ENCODE results near the gene MEF2B. TPM values are rescaled to one million over a fixed set of nuclear protein-coding genes. Genes with fewer than 3 reads are reported as not detected.

The MEF2B gene
- total RNA-seq, 1 experiment from 2014 or later = 1.3 TPM

DNA sequence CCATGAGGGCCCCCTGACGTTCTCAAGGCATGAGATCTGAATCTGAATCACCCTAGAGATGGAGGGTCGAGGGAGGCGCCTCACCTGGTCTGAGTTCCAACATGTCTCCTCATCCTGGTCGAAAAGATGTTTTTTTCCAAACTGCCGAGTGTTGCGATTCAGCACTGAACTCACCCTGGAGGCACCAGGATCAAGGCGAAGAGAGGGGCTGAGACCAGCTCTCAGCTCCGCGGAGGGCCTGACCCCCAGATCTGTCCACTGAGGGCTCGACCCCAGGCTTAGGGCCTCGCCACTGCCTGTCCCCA is 32.6 kb upstream of the MEF2B start:
- Histone ChIP-seq H3K18ac (ENCODE audit: insufficient read length, low read depth, low read length) (no peak overlapping the region), H3K79me1 (ENCODE audit: insufficient read depth, low read depth, low read length, poor library complexity, severe bottlenecking) (no peaks in the 10 kb centered on the region), H4K20me1 (ENCODE audit: control insufficient read depth, insufficient read depth, insufficient read length) (no peaks in the 10 kb centered on the region), H4K8ac (replicated peaks; ENCODE audit: insufficient read length, low read depth, low read length) (no peak overlapping the region), H3K23ac (ENCODE audit: insufficient read length, low read depth, low read length) (no peak overlapping the region), H2AK5ac (ENCODE audit: insufficient read length, low read length) (no peak overlapping the region), H2BK20ac (ENCODE audit: low read depth, low read length, poor library complexity, severe bottlenecking) (no peak overlapping the region), H3K4me1 (ENCODE audit: insufficient read depth, low read length) (no peaks in the 10 kb centered on the region), H3K27ac (ENCODE audit: insufficient read length, low read depth, low read length) (no peak overlapping the region), H3K79me2 (ENCODE audit: insufficient read depth, low read length) (no peaks in the 10 kb centered on the region), H3K9ac (ENCODE audit: extremely low read depth, insufficient read length, low read length) (peak overlapping the region; percentile 51), H4K5ac (ENCODE audit: insufficient read length, low read depth, low read length) (no peak overlapping the region), H3T11ph (ENCODE audit: low read length) (no peak overlapping the region), H3K4ac (ENCODE audit: low read depth, low read length) (no peak overlapping the region), H2BK15ac (ENCODE audit: low read depth, low read length) (no peak overlapping the region), H3K14ac (ENCODE audit: insufficient read depth, low read length) (no peak overlapping the region), H3K4me2 (ENCODE audit: insufficient read depth, insufficient read length, low read length) (peak overlapping the region; percentile 68), H4K91ac (ENCODE audit: insufficient read length, low read depth, low read length) (no peak overlapping the region), H2AFZ (ENCODE audit: low read length) (no peak overlapping the region), H3K9me3 (ENCODE audit: control insufficient read depth, low read depth, low read length) (no peaks in the 10 kb centered on the region), H3K27me3 (ENCODE audit: insufficient read depth, low read length) (peaks cover 21% of the 10 kb centered on the region; the same call in 1 of the 2 replicates), H2BK120ac (ENCODE audit: low read depth, low read length, poor library complexity, severe bottlenecking) (no peak overlapping the region), H3K23me2 (ENCODE audit: insufficient read length, low read depth, low read length, poor library complexity, severe bottlenecking) (peaks cover 7% of the 10 kb centered on the region), H2BK12ac (ENCODE audit: insufficient read length, low read depth, low read length) (no peak overlapping the region), H3K56ac (ENCODE audit: insufficient read length, low read depth, low read length) (no peak overlapping the region), H2BK5ac (ENCODE audit: insufficient read length, low read length) (no peak overlapping the region)
- Mint-ChIP-seq H3K4me1 (peaks cover 14 to 25% of the 10 kb centered on the region in 2 experiments), H3K4me3 (peak overlapping the region; percentile 92), H3K27me3 (ENCODE audit: low read depth) (peaks cover 49% of the 10 kb centered on the region), H3K9me3 (peaks cover 0 to 9% of the 10 kb centered on the region in 2 experiments; a peak in 3 of 5 replicates), H3K36me3 (ENCODE audit: insufficient read depth in 1 of 3, low read depth in 3 of 3) (peaks cover 6 to 36% (median 30%) of the 10 kb centered on the region in 3 experiments), H3K27ac (peak overlapping the region in 1 of 3 experiments; percentile 92; a peak in 2 of 7 replicates)
- WGBS (ENCODE audit: extremely low coverage, insufficient read length, low lambda C conversion rate) = no CpG with 5 or more reads among the region's 11 CpGs
- no peak for TF ChIP-seq CTCF (conservative IDR thresholded peaks at IDR 0.05)
- DNase-seq = no peak

Data from H9 (cell line).